Mammary epithelial cell (primary cell): Measurements from ENCODE around the gene OR10W1.

ENCODE experiments used
- CTCF ChIP-seq, 2 donors: IDR thresholded peaks in 1 of 2; conservative IDR thresholded peaks in 1 of 2; 2 replicates each; pipeline ENCODE4 v1.5.1; 2011 to 2012; ENCODE audit warnings: inconsistent platforms in 2 of 2, low read length in 2 of 2, mild to moderate bottlenecking in 2 of 2, control low read depth in 1 of 2, low read depth in 1 of 2; ENCODE audit not compliant: insufficient read depth in 1 of 2; ENCODE audit errors: extremely low read depth in 1 of 2
- EZH2 ChIP-seq: IDR thresholded peaks from 2 replicates; pipeline ENCODE4 v1.6.1; 2012; ENCODE audit warnings: low read length, inconsistent platforms, borderline replicate concordance

GRCh38 chr11:58227956-58228615, 40.0 kb downstream of the OR10W1 start:
- TF ChIP-seq CTCF (conservative IDR thresholded peaks at IDR 0.05 in 1 of 2, IDR thresholded peaks at IDR 0.05 in 1 of 2; ENCODE audit: extremely low read depth in 1 of 2, insufficient read depth in 1 of 2, low read depth in 1 of 2, low read length in 2 of 2) (no peak), EZH2 (no peak)
